GM23338 (cell line): ENCODE data around the gene RPS18.
A peak's percentile ranks its signal among the peaks of the same experiment; 100 is the strongest.

Experiments used
- EZH2phosphoT487 ChIP-seq: fragments of 200-600 bp; sonication (generic); IDR thresholded peaks from one replicate; pipeline ENCODE4 v1.8.1; 2018; ENCODE audit warnings: antibody characterized with exemption; ENCODE audit not compliant: unreplicated experiment
- POLR2AphosphoS5 ChIP-seq: IDR thresholded peaks from 2 replicates; pipeline ENCODE4 v1.6.1; 2016; ENCODE audit warnings: antibody characterized with exemption, low read depth
- TF ChIP-seq, protein P1 (sequence below): IDR thresholded peaks from one replicate; pipeline ENCODE4 v1.6.1; 2018; ENCODE audit warnings: antibody characterized with exemption; ENCODE audit not compliant: unreplicated experiment
- TF ChIP-seq, protein P2 (sequence below), 2 experiments: fragments of 200-600 bp in 1 of 2; sonication (generic) in 1 of 2; conservative IDR thresholded peaks; 2 replicates each; pipeline versions ENCODE4 v1.5.1 to v1.6.1; 2016 to 2017; ENCODE audit warnings: antibody characterized with exemption in 2 of 2, low read depth in 2 of 2, mild to moderate bottlenecking in 2 of 2, moderate library complexity in 1 of 2

DNA sequence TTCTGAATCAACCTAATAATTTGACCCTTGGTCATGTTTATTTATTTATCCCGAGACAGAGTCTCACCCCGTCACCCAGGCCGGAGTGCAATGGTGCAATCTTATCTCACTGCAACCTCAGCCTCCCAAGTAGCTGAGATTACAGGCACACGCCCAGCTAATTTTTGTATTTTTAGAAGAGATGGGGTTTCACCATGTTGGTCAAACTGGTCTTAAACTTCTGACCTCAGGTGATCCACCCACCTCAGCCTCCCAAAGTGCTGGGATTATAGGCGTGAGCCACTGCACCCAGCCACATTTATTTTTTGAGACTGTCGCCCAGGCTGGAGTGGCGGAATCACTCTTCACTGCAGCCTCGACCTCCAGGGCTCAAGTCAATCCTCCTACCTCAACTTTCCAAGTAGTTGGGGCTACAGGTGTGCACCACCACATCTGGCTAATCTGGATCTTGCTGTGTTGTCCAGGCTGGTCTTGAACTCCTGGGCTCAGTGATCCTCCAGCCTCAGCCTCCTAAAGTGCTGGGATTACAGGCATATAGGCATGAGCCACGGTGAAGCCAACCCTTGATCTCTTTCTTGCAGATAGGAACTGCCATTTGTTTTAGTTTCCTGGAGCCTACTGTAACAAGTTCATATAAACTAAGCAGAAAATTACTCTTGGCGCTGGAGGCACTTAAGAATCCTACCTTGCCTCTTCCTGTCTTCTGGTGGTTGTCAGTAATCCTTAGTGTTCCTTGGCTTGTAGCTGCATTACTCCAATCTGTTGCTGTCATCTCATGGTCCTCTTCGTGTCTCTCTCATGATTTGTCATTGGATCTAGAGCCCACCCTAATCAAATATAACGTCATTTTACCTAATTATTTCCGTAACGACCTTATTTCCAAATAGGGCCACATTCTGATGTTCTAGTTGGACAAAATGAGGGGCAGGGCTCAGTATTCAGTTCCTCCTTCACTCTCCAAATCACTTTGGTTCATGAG, 2.3 kb downstream of the RPS18 start:
- peak; percentile 42 for TF ChIP-seq POLR2AphosphoS5
- TF ChIP-seq EZH2phosphoT487 = no peak
- TF ChIP-seq, protein P1, sequence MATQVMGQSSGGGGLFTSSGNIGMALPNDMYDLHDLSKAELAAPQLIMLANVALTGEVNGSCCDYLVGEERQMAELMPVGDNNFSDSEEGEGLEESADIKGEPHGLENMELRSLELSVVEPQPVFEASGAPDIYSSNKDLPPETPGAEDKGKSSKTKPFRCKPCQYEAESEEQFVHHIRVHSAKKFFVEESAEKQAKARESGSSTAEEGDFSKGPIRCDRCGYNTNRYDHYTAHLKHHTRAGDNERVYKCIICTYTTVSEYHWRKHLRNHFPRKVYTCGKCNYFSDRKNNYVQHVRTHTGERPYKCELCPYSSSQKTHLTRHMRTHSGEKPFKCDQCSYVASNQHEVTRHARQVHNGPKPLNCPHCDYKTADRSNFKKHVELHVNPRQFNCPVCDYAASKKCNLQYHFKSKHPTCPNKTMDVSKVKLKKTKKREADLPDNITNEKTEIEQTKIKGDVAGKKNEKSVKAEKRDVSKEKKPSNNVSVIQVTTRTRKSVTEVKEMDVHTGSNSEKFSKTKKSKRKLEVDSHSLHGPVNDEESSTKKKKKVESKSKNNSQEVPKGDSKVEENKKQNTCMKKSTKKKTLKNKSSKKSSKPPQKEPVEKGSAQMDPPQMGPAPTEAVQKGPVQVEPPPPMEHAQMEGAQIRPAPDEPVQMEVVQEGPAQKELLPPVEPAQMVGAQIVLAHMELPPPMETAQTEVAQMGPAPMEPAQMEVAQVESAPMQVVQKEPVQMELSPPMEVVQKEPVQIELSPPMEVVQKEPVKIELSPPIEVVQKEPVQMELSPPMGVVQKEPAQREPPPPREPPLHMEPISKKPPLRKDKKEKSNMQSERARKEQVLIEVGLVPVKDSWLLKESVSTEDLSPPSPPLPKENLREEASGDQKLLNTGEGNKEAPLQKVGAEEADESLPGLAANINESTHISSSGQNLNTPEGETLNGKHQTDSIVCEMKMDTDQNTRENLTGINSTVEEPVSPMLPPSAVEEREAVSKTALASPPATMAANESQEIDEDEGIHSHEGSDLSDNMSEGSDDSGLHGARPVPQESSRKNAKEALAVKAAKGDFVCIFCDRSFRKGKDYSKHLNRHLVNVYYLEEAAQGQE = no peak
- TF ChIP-seq, protein P2, sequence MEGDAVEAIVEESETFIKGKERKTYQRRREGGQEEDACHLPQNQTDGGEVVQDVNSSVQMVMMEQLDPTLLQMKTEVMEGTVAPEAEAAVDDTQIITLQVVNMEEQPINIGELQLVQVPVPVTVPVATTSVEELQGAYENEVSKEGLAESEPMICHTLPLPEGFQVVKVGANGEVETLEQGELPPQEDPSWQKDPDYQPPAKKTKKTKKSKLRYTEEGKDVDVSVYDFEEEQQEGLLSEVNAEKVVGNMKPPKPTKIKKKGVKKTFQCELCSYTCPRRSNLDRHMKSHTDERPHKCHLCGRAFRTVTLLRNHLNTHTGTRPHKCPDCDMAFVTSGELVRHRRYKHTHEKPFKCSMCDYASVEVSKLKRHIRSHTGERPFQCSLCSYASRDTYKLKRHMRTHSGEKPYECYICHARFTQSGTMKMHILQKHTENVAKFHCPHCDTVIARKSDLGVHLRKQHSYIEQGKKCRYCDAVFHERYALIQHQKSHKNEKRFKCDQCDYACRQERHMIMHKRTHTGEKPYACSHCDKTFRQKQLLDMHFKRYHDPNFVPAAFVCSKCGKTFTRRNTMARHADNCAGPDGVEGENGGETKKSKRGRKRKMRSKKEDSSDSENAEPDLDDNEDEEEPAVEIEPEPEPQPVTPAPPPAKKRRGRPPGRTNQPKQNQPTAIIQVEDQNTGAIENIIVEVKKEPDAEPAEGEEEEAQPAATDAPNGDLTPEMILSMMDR (conservative IDR thresholded peaks at IDR 0.05; ENCODE audit: low read depth in 2 of 2) = no peak
